Kidney (tissue), 14 donors: ENCODE results near the gene POLR1H. TPM values are rescaled to one million over a fixed set of nuclear protein-coding genes. Genes with fewer than 3 reads are reported as not detected.

Source experiments
- DNase-seq, 5 donors: peaks; one replicate each; pipeline ENCODE4 v3.0.0-alpha.2; 2013 to 2020
- FAIRE-seq: peaks from 2 replicates; lab custom pipeline; 2012; peaks lifted over from hg19 to GRCh38; lab: Jason Lieb, UNC
- H3K27ac ChIP-seq, 2 donors: one replicate each; pipeline ENCODE4 v1.7.0; 2013; ENCODE audit warnings: low read depth in 2 of 2, low read length in 2 of 2, inconsistent platforms in 1 of 2
- H3K27me3 ChIP-seq: one replicate; pipeline ENCODE4 v1.7.1; 2013; ENCODE audit warnings: low read length, inconsistent platforms; ENCODE audit not compliant: control insufficient read depth, insufficient read depth
- H3K36me3 ChIP-seq, 3 donors: one replicate each; pipeline versions ENCODE4 v1.7.0 to v1.7.1; 2013; ENCODE audit warnings: low read length in 3 of 3, control low read depth in 1 of 3, inconsistent platforms in 1 of 3; ENCODE audit not compliant: insufficient read depth in 3 of 3, control insufficient read depth in 2 of 3
- H3K4me1 ChIP-seq, 3 donors: one replicate each; pipeline versions ENCODE4 v1.7.0 to v1.7.1; 2013; ENCODE audit warnings: low read length in 3 of 3, inconsistent platforms in 1 of 3, low read depth in 1 of 3; ENCODE audit not compliant: control insufficient read depth in 2 of 3, insufficient read depth in 2 of 3
- H3K4me3 ChIP-seq, 3 donors: one replicate each; pipeline versions ENCODE4 v1.7.0 to v1.8.1; 2013; ENCODE audit warnings: low read length in 3 of 3, control low read depth in 1 of 3, inconsistent platforms in 1 of 3
- H3K9ac ChIP-seq, 3 donors: one replicate each; pipeline versions ENCODE4 v1.7.0 to v1.7.1; 2013; ENCODE audit warnings: low read length in 3 of 3, control low read depth in 1 of 3, inconsistent platforms in 1 of 3
- H3K9me3 ChIP-seq, 3 donors: one replicate each; pipeline versions ENCODE4 v1.7.0 to v1.7.1; 2013; ENCODE audit warnings: low read length in 3 of 3, control low read depth in 1 of 3, inconsistent platforms in 1 of 3; ENCODE audit not compliant: control insufficient read depth in 2 of 3, insufficient read depth in 1 of 3
- CTCF ChIP-seq: IDR thresholded peaks from 3 replicates; pipeline ENCODE4 v1.5.1; 2012; ENCODE audit warnings: mild to moderate bottlenecking, moderate library complexity, borderline replicate concordance; ENCODE audit not compliant: insufficient read depth; ENCODE audit errors: extremely low read depth
- intact Hi-C: fragments of 100-400 bp; cut with DNase I; formaldehyde crosslinking; loops from one replicate; pipeline ENCODE4 v1.11.1; 2022
- polyA plus RNA-seq: library from polyadenylated mRNA; stranded (reverse); fragments of 350-450 nt; fragmentation: Illumina TruSeq; extraction: RNeasy Lipid Tissue Mini Kit (QIAGEN cat#74804); gene quantifications from one replicate; pipeline ENCODE4 v1.2.3, GENCODE V29; 2014; ENCODE audit warnings: low read depth, low replicate concordance; ENCODE audit not compliant: insufficient read depth
- total RNA-seq: library from RNA; stranded (reverse); fragmentation: NEBNext Ultra II Directional; extraction: Animal tissue kit (Norgen Biotek cat#: 25700); gene quantifications from one replicate; pipeline ENCODE4 v1.2.1, GENCODE V29; 2021
- donor health status: control.
- donor health status: control.
- donor health status: control.
- donor health status: control.
- donor health status: control.
- donor health status: DM: yes; HTN: yes; CAD: no.
- donor health status: Normal renal cell carcinoma (clear cell type).

The POLR1H gene
- total and polyA plus RNA-seq, 2 donors from 2014 or later: 23.3 to 52.8 TPM

GRCh38 chr6:30111266-30111856 lies 50.3 kb downstream of the POLR1H start:
- H3K4me3 ChIP-seq: no peak overlapping the region
- no peaks in the 10 kb centered on the region for H3K4me1 ChIP-seq
- H3K27ac ChIP-seq: no peak overlapping the region
- FAIRE-seq: no peak
- H3K9ac ChIP-seq: no peak overlapping the region
- no peak for TF ChIP-seq CTCF
- DNase-seq: peak in 1 of 5 donors; percentile 56
- no peaks in the 10 kb centered on the region for H3K36me3 ChIP-seq
- intact Hi-C loops: no loop called here
- no peaks in the 10 kb centered on the region for H3K9me3 ChIP-seq
- peaks cover 27% of the 10 kb centered on the region for H3K27me3 ChIP-seq

- TF ChIP-seq CTCF: no peak
- DNase-seq: no peak
- intact Hi-C loops: no loop called here
- no peak for FAIRE-seq
- Histone ChIP-seq H3K27me3 (peaks cover 27% of the 10 kb centered on the region), H3K4me1 (no peaks in the 10 kb centered on the region), H3K9me3 (no peaks in the 10 kb centered on the region), H3K27ac (no peak overlapping the region), H3K9ac (no peak overlapping the region), H3K36me3 (no peaks in the 10 kb centered on the region), H3K4me3 (no peak overlapping the region)
These were observed 51.4 kb downstream of the POLR1H start for GRCh38 chr6:30112402-30112994.

DNA sequence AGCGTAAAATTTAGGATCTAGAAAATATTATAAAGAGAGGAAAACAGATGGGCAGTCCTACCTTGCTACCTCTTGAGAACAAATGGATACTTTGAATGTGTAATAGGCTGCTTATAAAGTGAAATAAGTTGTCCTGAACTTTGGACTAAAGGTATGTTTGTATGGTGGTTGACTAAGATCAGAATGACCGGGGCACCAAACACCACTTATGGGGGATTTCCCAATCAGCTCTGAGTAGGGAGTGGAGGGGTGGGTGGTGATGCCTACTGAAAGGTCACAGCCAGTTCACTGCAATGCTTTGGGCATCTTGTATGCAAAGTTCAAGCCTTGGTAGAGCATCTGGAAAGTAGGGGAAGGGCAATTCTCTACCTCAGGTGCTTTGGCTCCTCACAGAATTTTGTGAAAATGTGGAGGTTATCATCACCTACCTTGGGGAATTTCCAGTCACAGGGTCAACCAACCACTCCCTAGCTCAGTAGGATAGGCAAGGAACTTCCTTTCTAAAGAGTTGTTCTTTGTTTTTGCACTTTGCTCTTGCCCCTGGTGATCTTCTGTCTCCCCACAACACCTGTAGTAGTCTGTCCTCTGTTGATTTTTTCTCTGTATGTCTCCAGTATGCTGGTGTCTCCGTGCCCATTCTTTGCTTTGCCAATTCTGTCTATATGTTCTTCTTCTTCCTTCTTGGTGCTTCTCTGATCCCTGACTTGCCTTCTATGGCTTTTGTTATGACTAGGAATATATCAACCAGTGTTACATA lies 52.1 kb downstream of the POLR1H start, which contains the start of gene TRIM31:
TRIM31 (minus strand) TSS at position 88 of the 757 bp plus-strand sequence. CDS start 285 bp downstream, outside the sequence.
- no peak for TF ChIP-seq CTCF
- no peak for FAIRE-seq
- no peaks in the 10 kb centered on the region for H3K36me3 ChIP-seq

More for the DNA sequence above, 52.1 kb downstream of the POLR1H start, which contains the start of gene TRIM31:
- Histone ChIP-seq H3K9me3 (no peaks in the 10 kb centered on the region), H3K27me3 (peaks cover 27% of the 10 kb centered on the region), H3K4me1 (no peaks in the 10 kb centered on the region), H3K9ac (no peak within 1 kb of the TSS), H3K27ac (no peak within 1 kb of the TSS), H3K4me3 (no peak within 1 kb of the TSS)
- intact Hi-C loops: no loop called here
- DNase-seq: no peak
